Gastroesophageal sphincter (tissue), 3 donors: Measurements from ENCODE around the gene SERPINB6.

ENCODE experiments used
- EP300 ChIP-seq: sonication (generic); formaldehyde crosslinking; IDR thresholded peaks from one replicate; pipeline ENCODE4 v1.6.1; 2017; ENCODE audit warnings: antibody characterized with exemption, mild to moderate bottlenecking
- POLR2A ChIP-seq, 2 donors: fragments of 450-650 bp; IDR thresholded peaks; one replicate each; pipeline ENCODE4 v1.6.1; 2017; ENCODE audit warnings: antibody characterized with exemption in 2 of 2, mild to moderate bottlenecking in 2 of 2, moderate library complexity in 1 of 2
- POLR2AphosphoS5 ChIP-seq: sonication (generic); formaldehyde crosslinking; IDR thresholded peaks from one replicate; pipeline ENCODE4 v1.6.1; 2017; ENCODE audit warnings: antibody characterized with exemption
- TF ChIP-seq, protein P1 (sequence below), 4 experiments: fragments of 200-600 bp in 2 of 4; fragments of 450-650 bp in 2 of 4; sonication (generic) in 1 of 4; IDR thresholded peaks; one replicate each; pipeline ENCODE4 v1.5.1; 2017 to 2019; ENCODE audit warnings: antibody characterized with exemption in 4 of 4, mild to moderate bottlenecking in 2 of 4, moderate library complexity in 2 of 4

DNA sequence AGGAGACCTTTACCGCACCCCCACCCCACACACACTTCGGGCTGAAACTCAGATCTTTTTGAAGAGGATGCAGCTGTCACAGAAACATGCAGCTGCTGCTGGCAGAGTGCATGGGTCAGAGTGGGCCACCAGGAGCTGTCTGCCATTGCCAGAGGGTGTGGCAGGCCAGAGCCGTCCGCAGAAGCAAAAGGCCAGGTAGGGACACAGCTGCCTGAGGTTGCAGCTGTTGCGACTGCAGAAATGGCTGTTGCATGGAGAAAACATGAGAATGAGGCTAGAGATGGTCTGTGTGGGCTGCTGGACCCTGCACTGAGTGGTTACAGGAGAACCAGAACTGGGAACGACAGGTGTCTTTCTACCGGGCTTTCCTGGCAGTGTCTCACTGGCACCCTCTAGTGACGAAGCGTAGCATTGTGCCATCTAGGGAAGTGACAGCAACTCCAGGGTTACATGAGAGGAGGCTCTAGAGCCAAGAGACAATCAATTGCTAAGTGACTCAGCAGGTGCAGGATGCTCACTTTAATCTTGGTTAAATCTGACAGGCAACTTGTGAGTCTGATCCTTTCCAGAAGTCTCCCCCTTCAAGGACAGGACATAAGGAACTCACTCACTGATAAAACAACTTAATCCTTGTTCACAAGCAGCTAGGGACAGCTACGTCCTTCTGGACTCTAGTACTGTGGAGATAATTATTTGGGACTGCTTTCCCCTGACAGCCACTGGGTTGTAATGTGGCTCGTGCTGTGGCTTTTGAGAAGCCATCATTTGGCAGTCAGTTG is 39.2 kb downstream of the SERPINB6 start:
- TF ChIP-seq, protein P1, sequence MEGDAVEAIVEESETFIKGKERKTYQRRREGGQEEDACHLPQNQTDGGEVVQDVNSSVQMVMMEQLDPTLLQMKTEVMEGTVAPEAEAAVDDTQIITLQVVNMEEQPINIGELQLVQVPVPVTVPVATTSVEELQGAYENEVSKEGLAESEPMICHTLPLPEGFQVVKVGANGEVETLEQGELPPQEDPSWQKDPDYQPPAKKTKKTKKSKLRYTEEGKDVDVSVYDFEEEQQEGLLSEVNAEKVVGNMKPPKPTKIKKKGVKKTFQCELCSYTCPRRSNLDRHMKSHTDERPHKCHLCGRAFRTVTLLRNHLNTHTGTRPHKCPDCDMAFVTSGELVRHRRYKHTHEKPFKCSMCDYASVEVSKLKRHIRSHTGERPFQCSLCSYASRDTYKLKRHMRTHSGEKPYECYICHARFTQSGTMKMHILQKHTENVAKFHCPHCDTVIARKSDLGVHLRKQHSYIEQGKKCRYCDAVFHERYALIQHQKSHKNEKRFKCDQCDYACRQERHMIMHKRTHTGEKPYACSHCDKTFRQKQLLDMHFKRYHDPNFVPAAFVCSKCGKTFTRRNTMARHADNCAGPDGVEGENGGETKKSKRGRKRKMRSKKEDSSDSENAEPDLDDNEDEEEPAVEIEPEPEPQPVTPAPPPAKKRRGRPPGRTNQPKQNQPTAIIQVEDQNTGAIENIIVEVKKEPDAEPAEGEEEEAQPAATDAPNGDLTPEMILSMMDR (IDR thresholded peaks at IDR 0.05): peak; percentile 79 to 97 (median 88)
- TF ChIP-seq POLR2A (IDR thresholded peaks at IDR 0.05): no peak
- peak; percentile 23 for TF ChIP-seq POLR2AphosphoS5
- no peak for TF ChIP-seq EP300
